GM12801 (cell line): ENCODE data around the gene ELAPOR1.

Experiments used
- CTCF ChIP-seq: IDR thresholded peaks from one replicate; pipeline ENCODE4 v1.5.1; 2011; ENCODE audit warnings: control low read depth; ENCODE audit not compliant: insufficient read length; ENCODE audit errors: extremely low read depth

Gene ELAPOR1

GRCh38 chr1:109113590-109114341, at the start of gene ELAPOR1:
TSS of gene ELAPOR1 (plus strand) at chr1:109114115. CDS start at chr1:109114184, 69 bp downstream.
- no peak for TF ChIP-seq CTCF

- no peak for TF ChIP-seq CTCF
Observed at GRCh38 chr1:109065137-109065536, 48.8 kb upstream of the ELAPOR1 start.

- no peak for TF ChIP-seq CTCF
Observed at GRCh38 chr1:109067883-109068282, 46.0 kb upstream of the ELAPOR1 start.

- no peak for TF ChIP-seq CTCF
Observed at GRCh38 chr1:109069294-109069693, 44.6 kb upstream of the ELAPOR1 start.

- TF ChIP-seq CTCF, result no peak
Observed at GRCh38 chr1:109075531-109076490, 38.1 kb upstream of the ELAPOR1 start, which contains the start of gene TAF13. TSS of gene TAF13 (minus strand) at chr1:109076003. CDS start at chr1:109075947, 56 bp downstream.

GRCh38 chr1:109078317-109078716, 35.6 kb upstream of the ELAPOR1 start:
- TF ChIP-seq CTCF, result no peak

GRCh38 chr1:109079240-109079622, 34.7 kb upstream of the ELAPOR1 start:
- no peak for TF ChIP-seq CTCF
